HepG2 (cell line): ENCODE measurements around the gene SYNJ2. TPM values are rescaled to one million over a fixed set of nuclear protein-coding genes. Genes with fewer than 3 reads are reported as not detected.

Experiments
- ATAC-seq: fragments of 200-7000 bp; cut with Tn5 transposase; 3 replicates; pipeline ENCODE4 v1.9.1; 2020; ENCODE audit warnings: mild to moderate bottlenecking, moderate library complexity
- BruUV-seq: library from RNA; stranded (reverse); fragments of 400-500 nt; replicated peaks from 2 replicates; lab custom pipeline; 2021; lab: Mats Ljungman, UMichigan
- CTCF ChIA-PET: fragments of 300-600 bp; formaldehyde crosslinking; extraction: SDS; loops from one replicate; lab custom pipeline; 2021; ENCODE audit warnings: low total read pairs, inconsistent platforms, low intra/inter-chr PET ratio; lab: Yijun Ruan, JAX
- POLR2A ChIA-PET: fragments of 350-600 bp; sonication (Branson Sonifier 250); formaldehyde crosslinking; loops from one replicate; lab custom pipeline; 2020; ENCODE audit warnings: antibody characterized with exemption, inconsistent platforms; lab: Yijun Ruan, JAX
- DNase-seq: peaks from one replicate; pipeline ENCODE4 v3.0.0-alpha.2; 2015; ENCODE audit warnings: low spot score
- FAIRE-seq: peaks from 3 replicates; lab custom pipeline; 2011; peaks lifted over from hg19 to GRCh38; lab: Jason Lieb, UNC
- H2AFZ ChIP-seq: one replicate; pipeline ENCODE4 v1.6.1; 2011; ENCODE audit warnings: low read length, inconsistent platforms
- H3K27ac ChIP-seq: fragments of 300-600 bp; 3 replicates; pipeline ENCODE4 v1.8.0; 2011; ENCODE audit warnings: mixed run types, mild to moderate bottlenecking, mixed read lengths, low read length, inconsistent platforms; ENCODE audit not compliant: insufficient read depth; ENCODE audit errors: extremely low read length
- H3K27me3 ChIP-seq, 2 experiments: fragments of 200-600 bp in 1 of 2; 2 replicates in 1 of 2; 3 replicates in 1 of 2; pipeline versions ENCODE4 v1.6.0 to v1.8.0; 2011; ENCODE audit warnings: low read length in 2 of 2, mild to moderate bottlenecking in 2 of 2, moderate library complexity in 2 of 2, inconsistent platforms in 1 of 2; ENCODE audit not compliant: insufficient read depth in 2 of 2, control insufficient read depth in 1 of 2
- H3K36me3 ChIP-seq, 2 experiments: fragments of 200-600 bp in 1 of 2; replicated peaks in 1 of 2; 2 replicates in 1 of 2; 3 replicates in 1 of 2; pipeline versions ENCODE4 v1.5.1 to v1.8.0; 2011; ENCODE audit warnings: low read length in 2 of 2, inconsistent platforms in 1 of 2; ENCODE audit not compliant: insufficient read depth in 2 of 2, control insufficient read depth in 1 of 2
- H3K4me1 ChIP-seq: 2 replicates; pipeline ENCODE4 v1.5.1; 2012; ENCODE audit warnings: low read length, inconsistent platforms; ENCODE audit not compliant: insufficient read depth
- H3K4me2 ChIP-seq: 2 replicates; pipeline ENCODE4 v1.6.0; 2011; ENCODE audit warnings: low read depth, low read length, inconsistent platforms
- H3K4me3 ChIP-seq, 3 experiments: fragments of 200-600 bp in 1 of 3; sonication (generic), shearing (Covaris generic) in 1 of 3; replicated peaks in 1 of 3; 2 replicates each; pipeline ENCODE4 v1.5.1; 2011 to 2016; ENCODE audit warnings: low read length in 3 of 3, inconsistent platforms in 2 of 3, low read depth in 2 of 3, mild to moderate bottlenecking in 2 of 3, control low read depth in 1 of 3, mixed read lengths in 1 of 3; ENCODE audit not compliant: insufficient read depth in 1 of 3
- H3K79me2 ChIP-seq: one replicate; pipeline ENCODE4 v1.6.1; 2011; ENCODE audit warnings: low read length, inconsistent platforms; ENCODE audit not compliant: insufficient read depth
- H3K9ac ChIP-seq: 2 replicates; pipeline ENCODE4 v1.6.0; 2011; ENCODE audit warnings: mild to moderate bottlenecking, low read depth, low read length, inconsistent platforms; ENCODE audit not compliant: insufficient read depth
- H3K9me3 ChIP-seq: 2 replicates; pipeline ENCODE4 v1.5.1; 2012; ENCODE audit warnings: mild to moderate bottlenecking, low read length
- H4K20me1 ChIP-seq: 2 replicates; pipeline ENCODE4 v1.6.0; 2011; ENCODE audit warnings: inconsistent platforms, mild to moderate bottlenecking, low read length, moderate library complexity; ENCODE audit not compliant: insufficient read depth
- HNRNPH1 ChIP-seq: fragments of 200-400 bp; formaldehyde crosslinking; optimal IDR thresholded peaks from 2 replicates; pipeline ENCODE3; 2017; ENCODE audit warnings: mild to moderate bottlenecking, low read depth, low read length
- MYPOP ChIP-seq: sonication (generic); formaldehyde crosslinking; IDR thresholded peaks from 2 replicates; pipeline ENCODE4 v1.8.1; 2023; ENCODE audit warnings: mild to moderate bottlenecking, moderate library complexity, missing genetic modification reagents
- PITX1 ChIP-seq: sonication (generic); formaldehyde crosslinking; IDR thresholded peaks from 2 replicates; pipeline ENCODE4 v1.5.1; 2020; ENCODE audit warnings: mild to moderate bottlenecking, missing genetic modification reagents
- RBM22 ChIP-seq: fragments of 200-400 bp; formaldehyde crosslinking; optimal IDR thresholded peaks from 2 replicates; pipeline ENCODE3; 2017; ENCODE audit warnings: mild to moderate bottlenecking, low read length, moderate library complexity
- TOE1 ChIP-seq: sonication (generic); formaldehyde crosslinking; IDR thresholded peaks from 2 replicates; pipeline ENCODE4 v1.4.0; 2020; ENCODE audit warnings: mild to moderate bottlenecking, missing genetic modification reagents
- YY1 ChIP-seq: IDR thresholded peaks from 2 replicates; pipeline ENCODE4 v1.6.1; 2011; ENCODE audit warnings: low read length, low read depth, moderate library complexity, mild to moderate bottlenecking; ENCODE audit not compliant: insufficient read depth, insufficient replicate concordance
- ZFX ChIP-seq: sonication (generic); formaldehyde crosslinking; IDR thresholded peaks from 2 replicates; pipeline ENCODE4 v1.4.0; 2020; ENCODE audit warnings: mild to moderate bottlenecking, low read depth, missing genetic modification reagents, moderate library complexity
- ZNF460 ChIP-seq: sonication (generic); formaldehyde crosslinking; IDR thresholded peaks from 2 replicates; pipeline ENCODE4 v1.5.1; 2020; ENCODE audit warnings: missing genetic modification reagents, mild to moderate bottlenecking, borderline replicate concordance
- ZNF552 ChIP-seq: sonication (generic); formaldehyde crosslinking; IDR thresholded peaks from 2 replicates; pipeline ENCODE4 v1.9.0; 2022; ENCODE audit warnings: missing genetic modification reagents, mild to moderate bottlenecking, borderline replicate concordance
- ZNF687 ChIP-seq: sonication (generic); formaldehyde crosslinking; IDR thresholded peaks from 2 replicates; pipeline ENCODE4 v1.5.1; 2020; ENCODE audit warnings: mild to moderate bottlenecking, missing genetic modification reagents, moderate library complexity
- ZSCAN5A ChIP-seq: sonication (generic); formaldehyde crosslinking; IDR thresholded peaks from 2 replicates; pipeline ENCODE4 v1.8.0; 2022; ENCODE audit warnings: mild to moderate bottlenecking, missing genetic modification reagents, borderline replicate concordance
- WGBS: methylation state at CpG from one replicate; pipeline ENCODE4 v1.1.6; 2017; ENCODE audit warnings: low lambda C conversion rate; 5-methylcytosine and 5-hydroxymethylcytosine counted together
- in situ Hi-C: cut with HindIII; loops from 2 replicates; pipeline ENCODE4 v1.10.0; 2017; ENCODE audit warnings: low pct_unique_long_range_greater_than_20kb; ENCODE audit not compliant: extremely low pct_ligation_motif_present
- intact Hi-C: fragments of 100-400 bp; cut with micrococcal nuclease; formaldehyde crosslinking; loops from one replicate; pipeline ENCODE4 v1.10.0; 2022; ENCODE audit not compliant: unreplicated experiment
- polyA plus RNA-seq, 8 experiments: library from polyadenylated mRNA; depleted of rRNA in 3 of 8; stranded (reverse) in 7 of 8; unstranded in 1 of 8; fragments of >200 nt; fragmentation: Illumina TruSeq in 4 of 8; extraction: Trizol in 4 of 8; gene quantifications; 2 replicates each; pipeline versions ENCODE4 v1.2.1 to v1.2.3, GENCODE V29; 2011 to 2016; ENCODE audit warnings: low read depth in 4 of 8, missing spikeins in 1 of 8, mixed read lengths in 1 of 8; ENCODE audit not compliant: insufficient read depth in 1 of 8
- total RNA-seq, 5 experiments: library from RNA; depleted of rRNA; stranded (reverse); fragments of >200 nt; fragmentation: Illumina TruSeq; extraction: Trizol; gene quantifications; 2 replicates each; pipeline ENCODE4 v1.2.3, GENCODE V29; 2016; ENCODE audit warnings: low read depth in 1 of 5

SYNJ2 gene
- total and polyA plus RNA-seq, 2 of the 13 experiments (the other 11 are each of a cell fraction or from before 2014, with no cell fraction given): 39.1 to 57.6 TPM

- FAIRE-seq: no peak
- H3K79me2 ChIP-seq: peaks cover 90% of the 10 kb centered on the region
- BruUV-seq: no TSS peak
- no peak overlapping the region for H3K4me3 ChIP-seq
- H3K4me2 ChIP-seq: peak overlapping the region; percentile 33; the same call in 1 of the 2 replicates
- peaks cover 43 to 78% of the 10 kb centered on the region in 2 experiments for H3K36me3 ChIP-seq
- peak overlapping the region; percentile 69 for H3K27ac ChIP-seq
- CTCF ChIA-PET: no interaction called here
- peak overlapping the region; percentile 35 for H3K9ac ChIP-seq
- in situ Hi-C loops (no loop called here), intact Hi-C loops (no loop called here)
- 91% methylated on average over 14 of the region's 14 CpGs for WGBS
- no peaks in the 10 kb centered on the region for H3K9me3 ChIP-seq
- POLR2A ChIA-PET: interaction anchor here (1.3 to 3.8 kb wide), 3 partner anchors 8 to 11 kb away, joined by 5 to 39 read pairs (median 8); no protein-coding TSS in a partner anchor
- no peak overlapping the region for H2AFZ ChIP-seq
- peak; percentile 6 for ATAC-seq
- no peaks in the 10 kb centered on the region for H3K27me3 ChIP-seq
- H3K4me1 ChIP-seq: peaks cover 78% of the 10 kb centered on the region
- DNase-seq: no peak
- no peaks in the 10 kb centered on the region for H4K20me1 ChIP-seq
- TF ChIP-seq HNRNPH1 (no peak), YY1 (no peak), ZSCAN5A (no peak), PITX1 (CRISPR knock-in tag) (peak; percentile 17; the same call in 1 of the 2 replicates), TOE1 (CRISPR knock-in tag) (no peak), RBM22 (peak; percentile 9), ZFX (0 out of 2 replicates have a peak, but pooled peaks have one; percentile 12), MYPOP (CRISPR knock-in tag) (no peak), ZNF460 (peak; percentile 93), ZNF552 (0 out of 2 replicates have a peak, but pooled peaks have one; percentile 53), ZNF687 (CRISPR knock-in tag) (peak; percentile 69)
These were observed 41.3 kb downstream of the SYNJ2 start for GRCh38 chr6:158022749-158023596.
